ENCODE measurements around the gene PWWP2B.

The PWWP2B gene

DNA sequence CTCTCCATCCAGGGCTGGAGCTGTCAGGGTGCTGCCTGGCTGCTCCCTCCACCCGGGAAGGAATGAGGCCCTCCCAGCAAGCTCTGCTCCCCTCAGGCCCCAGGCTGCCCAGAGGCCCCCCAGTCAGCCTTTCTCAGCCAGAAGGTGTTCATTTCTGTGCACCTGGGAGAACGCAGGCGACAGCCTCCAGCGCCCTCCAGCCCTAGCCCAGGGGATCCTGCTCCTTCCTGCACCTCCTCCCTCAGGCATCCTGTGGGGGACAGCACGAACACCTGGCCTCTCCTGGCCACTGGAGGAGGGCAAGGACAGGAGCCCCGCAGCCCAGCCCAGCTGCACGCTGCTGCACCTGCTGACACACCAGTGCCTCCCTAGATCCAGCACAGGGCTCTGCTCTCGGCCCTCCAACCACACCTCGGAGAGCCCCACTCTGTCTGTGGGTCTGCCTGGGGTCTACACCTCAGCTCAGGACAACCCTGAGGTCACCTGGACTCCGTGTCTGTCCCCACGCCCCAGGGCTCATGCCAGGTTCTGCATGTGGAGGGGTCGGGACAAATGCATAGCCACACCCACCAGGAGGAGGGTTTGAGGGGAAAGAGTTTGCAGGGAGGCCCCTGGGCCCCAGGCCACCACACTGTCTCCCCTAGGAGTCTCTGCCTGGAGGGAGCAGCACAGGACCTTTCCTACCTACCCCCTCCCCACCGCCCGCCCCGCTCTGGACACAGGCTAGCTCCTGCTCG is 7.4 kb upstream of the PWWP2B start:
- Histone ChIP-seq H4K20me1 (ENCODE audit: insufficient read depth, low read length, poor library complexity, severe bottlenecking) (no peaks in the 10 kb centered on the region), H2AFZ (ENCODE audit: low read length) (no peak overlapping the region), H3K4me1 (ENCODE audit: insufficient read depth, low read length, poor library complexity, severe bottlenecking) (peaks cover 60% of the 10 kb centered on the region), H3K4me3 (ENCODE audit: low read length, poor library complexity, severe bottlenecking) (no peak overlapping the region), H3K27me3 (ENCODE audit: insufficient read depth, low read length, poor library complexity, severe bottlenecking) (no peaks in the 10 kb centered on the region), H3K9me3 (ENCODE audit: insufficient read depth, low read depth, low read length) (no peaks in the 10 kb centered on the region), H3F3A (ENCODE audit: low read depth) (0 out of 2 replicates have a peak, but pooled peaks cover 4% of the 10 kb centered on the region), H3K4me2 (ENCODE audit: low read depth, low read length, poor library complexity, severe bottlenecking) (no peak overlapping the region), H3K79me2 (ENCODE audit: insufficient read depth, low read length) (no peaks in the 10 kb centered on the region), H3K9ac (ENCODE audit: low read depth, low read length, poor library complexity, severe bottlenecking) (no peak overlapping the region), H3K9me2 (replicated peaks; ENCODE audit: low read depth, low read length) (no peaks in the 10 kb centered on the region), H3K36me3 (ENCODE audit: insufficient read depth, low read length) (no peaks in the 10 kb centered on the region)
- TF ChIP-seq EZH2phosphoT487 (IDR thresholded peaks at IDR 0.05; ENCODE audit: borderline replicate concordance), result no peak
- TF ChIP-seq CTCF (conservative IDR thresholded peaks at IDR 0.05; ENCODE audit: low read length), result no peak

DNA sequence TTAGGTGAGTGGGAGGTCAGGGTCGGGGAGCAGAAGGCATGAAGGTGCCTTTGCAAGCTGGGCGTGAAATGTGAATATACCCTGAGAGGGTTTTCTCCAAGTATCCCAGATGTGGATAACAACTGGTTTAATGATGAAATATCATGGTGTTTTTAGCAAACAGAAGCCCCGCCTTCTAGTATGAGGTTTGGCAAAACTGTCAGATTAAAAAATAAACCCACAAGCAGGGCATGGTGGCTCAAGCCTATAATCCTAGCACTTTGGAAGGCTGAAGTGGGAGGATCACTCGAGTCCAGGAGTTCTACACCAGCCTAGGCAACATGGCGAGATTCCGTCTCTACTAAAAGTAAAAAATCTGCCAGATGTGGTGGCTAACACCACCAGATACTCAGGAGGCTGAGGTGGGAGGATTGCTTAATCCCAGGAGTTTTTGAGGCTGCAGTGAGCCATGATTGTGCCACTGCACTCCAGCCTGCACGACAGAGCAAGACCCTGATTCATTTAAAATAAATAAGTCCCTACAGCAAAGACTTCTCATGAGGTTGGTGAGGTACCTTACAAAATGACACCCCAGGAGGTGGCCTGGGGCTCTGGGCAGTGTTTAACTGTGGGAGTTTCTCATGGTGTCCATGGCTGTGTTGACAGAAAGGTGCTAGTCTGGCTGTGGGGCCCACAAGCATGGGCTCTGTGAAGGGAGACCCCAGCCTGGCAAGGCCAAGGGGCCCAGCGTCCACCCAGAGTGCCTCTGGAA is 6.7 kb upstream of the PWWP2B start:
- Histone ChIP-seq H3K4me2 (ENCODE audit: low read depth, low read length, poor library complexity, severe bottlenecking) (no peak overlapping the region), H3K9ac (ENCODE audit: low read depth, low read length, poor library complexity, severe bottlenecking) (no peak overlapping the region)

More for the DNA sequence above, 6.7 kb upstream of the PWWP2B start:
- H3K79me2 ChIP-seq (ENCODE audit: insufficient read depth, low read length), result no peaks in the 10 kb centered on the region
- no peaks in the 10 kb centered on the region for H3K36me3 ChIP-seq (ENCODE audit: insufficient read depth, low read length)
- 0 out of 2 replicates have a peak, but pooled peaks cover 6% of the 10 kb centered on the region for H3F3A ChIP-seq (ENCODE audit: low read depth)
- no peaks in the 10 kb centered on the region for H3K27me3 ChIP-seq (ENCODE audit: insufficient read depth, low read length, poor library complexity, severe bottlenecking)
- no peak overlapping the region for H2AFZ ChIP-seq (ENCODE audit: low read length)
- H3K4me3 ChIP-seq (ENCODE audit: low read length, poor library complexity, severe bottlenecking), result no peak overlapping the region
- peaks cover 60% of the 10 kb centered on the region for H3K4me1 ChIP-seq (ENCODE audit: insufficient read depth, low read length, poor library complexity, severe bottlenecking)
- H4K20me1 ChIP-seq (ENCODE audit: insufficient read depth, low read length, poor library complexity, severe bottlenecking), result no peaks in the 10 kb centered on the region
- TF ChIP-seq EZH2phosphoT487 (IDR thresholded peaks at IDR 0.05; ENCODE audit: borderline replicate concordance) (no peak), CTCF (conservative IDR thresholded peaks at IDR 0.05; ENCODE audit: low read length) (no peak)
- H3K9me2 ChIP-seq (replicated peaks; ENCODE audit: low read depth, low read length), result no peaks in the 10 kb centered on the region
- H3K9me3 ChIP-seq (ENCODE audit: insufficient read depth, low read depth, low read length), result no peaks in the 10 kb centered on the region

Measured in Loucy (cell line).